ENCODE results near the gene RTRAF. TPM values are rescaled to one million over a fixed set of nuclear protein-coding genes. Genes with fewer than 3 reads are reported as not detected.

Gene RTRAF
- total and polyA plus RNA-seq, 4 donors: 84.1 to 167 (median 134) TPM

DNA sequence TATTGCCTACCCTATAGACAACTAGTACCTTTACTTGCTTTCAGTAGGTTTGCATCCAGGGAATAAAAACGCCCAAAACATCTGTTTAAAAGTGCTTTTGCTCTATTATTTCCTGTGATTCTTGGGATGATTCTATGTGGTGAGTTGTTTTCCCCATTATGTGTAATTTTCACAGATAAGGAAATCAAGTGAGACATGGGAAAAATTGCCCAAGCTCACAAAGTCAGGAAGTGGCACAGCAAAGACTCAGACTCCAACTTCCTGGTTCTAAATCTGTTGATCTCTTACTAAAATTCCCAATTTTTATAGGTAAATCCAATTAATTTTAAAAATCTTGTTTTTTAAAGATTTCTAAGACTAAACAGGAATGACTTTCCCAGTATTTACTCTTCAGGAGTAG is 40.5 kb downstream of the RTRAF start:
- Histone ChIP-seq H3K9me3 (ENCODE audit: control insufficient read depth in 4 of 4, insufficient read depth in 3 of 4, low read length in 3 of 4) (no peaks in the 10 kb centered on the region), H3K4me1 (ENCODE audit: control insufficient read depth in 5 of 5, insufficient read depth in 5 of 5, low read length in 5 of 5) (peaks cover 0 to 21% (median 2%) of the 10 kb centered on the region in 5 donors), H3K9ac (ENCODE audit: insufficient read depth in 1 of 2, low read length in 2 of 2) (no peak overlapping the region), H3K27me3 (ENCODE audit: control insufficient read depth in 3 of 3, insufficient read depth in 3 of 3, low read length in 2 of 3) (no peaks in the 10 kb centered on the region), H3K36me3 (ENCODE audit: control insufficient read depth in 4 of 4, insufficient read depth in 4 of 4, low read length in 4 of 4) (peaks cover 0 to 34% (median 7%) of the 10 kb centered on the region in 4 donors), H3K27ac (ENCODE audit: low read depth in 1 of 2, low read length in 1 of 2) (no peak overlapping the region), H3K4me3 (no peak overlapping the region)
- 47 to 49% methylated on average over 1 of the region's 1 CpG for WGBS, 2 donors
- DNase-seq: no peak
- TF ChIP-seq CTCF (IDR thresholded peaks at IDR 0.05; ENCODE audit: control extremely low read depth, extremely low read depth): no peak
- no peak for ATAC-seq (ENCODE audit: insufficient read depth, low FRiP score)

GRCh38 chr14:52031781-52032180 is 42.4 kb downstream of the RTRAF start:
- no peaks in the 10 kb centered on the region for H3K27me3 ChIP-seq (ENCODE audit: control insufficient read depth in 3 of 3, insufficient read depth in 3 of 3, low read length in 2 of 3)
- TF ChIP-seq CTCF (IDR thresholded peaks at IDR 0.05; ENCODE audit: control extremely low read depth, extremely low read depth): no peak
- peaks cover 0 to 19% (median 2%) of the 10 kb centered on the region in 5 donors for H3K4me1 ChIP-seq (ENCODE audit: control insufficient read depth in 5 of 5, insufficient read depth in 5 of 5, low read length in 5 of 5)
- 74 to 88% methylated on average over 3 of the region's 3 CpGs for WGBS, 2 donors
- peak overlapping the region in 1 of 2 donors; percentile 83 for H3K27ac ChIP-seq (ENCODE audit: low read depth in 1 of 2, low read length in 1 of 2)
- H3K9me3 ChIP-seq (ENCODE audit: control insufficient read depth in 4 of 4, insufficient read depth in 3 of 4, low read length in 3 of 4): no peaks in the 10 kb centered on the region
- peaks cover 0 to 43% (median 5%) of the 10 kb centered on the region in 4 donors for H3K36me3 ChIP-seq (ENCODE audit: control insufficient read depth in 4 of 4, insufficient read depth in 4 of 4, low read length in 4 of 4)
- ATAC-seq (ENCODE audit: insufficient read depth, low FRiP score): no peak
- H3K9ac ChIP-seq (ENCODE audit: insufficient read depth in 1 of 2, low read length in 2 of 2): no peak overlapping the region
- H3K4me3 ChIP-seq: no peak overlapping the region
- DNase-seq: no peak

DNA sequence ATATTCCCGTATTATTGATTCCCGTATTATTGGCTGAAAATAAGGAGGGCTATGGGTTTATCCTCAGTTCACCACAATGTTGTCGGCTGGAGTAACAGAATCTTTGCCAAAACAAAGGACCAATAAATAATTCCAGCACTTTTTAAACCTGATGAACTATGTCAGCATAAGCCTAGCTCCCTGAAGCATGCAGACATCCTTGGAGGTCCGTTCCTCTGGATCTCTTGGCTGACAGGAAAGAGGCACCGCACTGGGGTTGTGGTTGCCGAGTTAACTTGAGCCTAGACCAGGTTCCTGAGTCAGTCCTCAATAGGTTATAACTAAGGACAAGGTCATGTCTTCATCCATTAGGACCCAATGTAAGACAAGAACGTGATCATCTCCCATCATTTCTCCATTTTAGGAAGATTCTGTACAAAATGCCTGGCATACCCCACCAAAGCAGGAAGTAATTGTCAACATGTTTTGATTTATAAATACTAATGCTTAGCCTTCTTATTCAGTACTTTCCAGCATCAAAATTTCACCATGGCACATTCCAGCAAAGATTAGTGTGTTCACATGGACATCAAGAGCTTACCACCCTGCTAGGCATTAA is 43.0 kb downstream of the RTRAF start:
- peaks cover 0 to 41% (median 7%) of the 10 kb centered on the region in 4 donors for H3K36me3 ChIP-seq (ENCODE audit: control insufficient read depth in 4 of 4, insufficient read depth in 4 of 4, low read length in 4 of 4)
- no peak overlapping the region for H3K4me3 ChIP-seq
- H3K9ac ChIP-seq (ENCODE audit: insufficient read depth in 1 of 2, low read length in 2 of 2): no peak overlapping the region
- peaks cover 0 to 19% (median 2%) of the 10 kb centered on the region in 5 donors for H3K4me1 ChIP-seq (ENCODE audit: control insufficient read depth in 5 of 5, insufficient read depth in 5 of 5, low read length in 5 of 5)
- H3K9me3 ChIP-seq (ENCODE audit: control insufficient read depth in 4 of 4, insufficient read depth in 3 of 4, low read length in 3 of 4): no peaks in the 10 kb centered on the region
- no peak for TF ChIP-seq CTCF (IDR thresholded peaks at IDR 0.05; ENCODE audit: control extremely low read depth, extremely low read depth)
- peak overlapping the region; percentile 37 to 83 for H3K27ac ChIP-seq (ENCODE audit: low read depth in 1 of 2, low read length in 1 of 2)
- H3K27me3 ChIP-seq (ENCODE audit: control insufficient read depth in 3 of 3, insufficient read depth in 3 of 3, low read length in 2 of 3): no peaks in the 10 kb centered on the region
- DNase-seq: no peak
- WGBS, 2 donors: 49 to 59% methylated on average over 7 of the region's 7 CpGs
- no peak for ATAC-seq (ENCODE audit: insufficient read depth, low FRiP score)
